H9 (cell line): ENCODE data around the gene SLC17A3. TPM values are rescaled to one million over a fixed set of nuclear protein-coding genes. Genes with fewer than 3 reads are reported as not detected.

Experiments
- DNase-seq: peaks from one replicate; pipeline ENCODE4 v3.0.0-alpha.2; 2017
- H2AFZ ChIP-seq: one replicate; pipeline ENCODE4 v1.6.1; 2013; ENCODE audit warnings: mild to moderate bottlenecking, low read length, control low read depth, moderate library complexity
- H2AK5ac ChIP-seq: 2 replicates; pipeline ENCODE4 v1.6.1; 2013; ENCODE audit warnings: low read length, control low read depth, mixed read lengths; ENCODE audit not compliant: insufficient read length
- H2BK120ac ChIP-seq: one replicate; pipeline ENCODE4 v1.6.1; 2013; ENCODE audit warnings: low read depth, mild to moderate bottlenecking, low read length, control low read depth, inconsistent platforms; ENCODE audit not compliant: poor library complexity, severe bottlenecking
- H2BK12ac ChIP-seq: 2 replicates; pipeline ENCODE4 v1.6.1; 2013; ENCODE audit warnings: low read length, control low read depth, mixed read lengths, low read depth; ENCODE audit not compliant: insufficient read length
- H2BK15ac ChIP-seq: 2 replicates; pipeline ENCODE4 v1.6.1; 2013; ENCODE audit warnings: low read depth, low read length, control low read depth
- H2BK20ac ChIP-seq: one replicate; pipeline ENCODE4 v1.6.1; 2013; ENCODE audit warnings: low read depth, mild to moderate bottlenecking, low read length, control low read depth, inconsistent platforms; ENCODE audit not compliant: poor library complexity, severe bottlenecking
- H2BK5ac ChIP-seq: 2 replicates; pipeline ENCODE4 v1.6.1; 2013; ENCODE audit warnings: low read length, control low read depth, mixed read lengths; ENCODE audit not compliant: insufficient read length
- H3K14ac ChIP-seq: 2 replicates; pipeline ENCODE4 v1.6.1; 2013; ENCODE audit warnings: low read length, control low read depth; ENCODE audit not compliant: insufficient read depth
- H3K18ac ChIP-seq: 2 replicates; pipeline ENCODE4 v1.6.1; 2013; ENCODE audit warnings: low read depth, mild to moderate bottlenecking, mixed read lengths, low read length, control low read depth; ENCODE audit not compliant: insufficient read length
- H3K23ac ChIP-seq: 2 replicates; pipeline ENCODE4 v1.6.1; 2013; ENCODE audit warnings: low read length, control low read depth, mixed read lengths, low read depth; ENCODE audit not compliant: insufficient read length
- H3K23me2 ChIP-seq: 2 replicates; pipeline ENCODE4 v1.6.1; 2013; ENCODE audit warnings: low read depth, mild to moderate bottlenecking, mixed read lengths, low read length, control low read depth; ENCODE audit not compliant: insufficient read length, poor library complexity, severe bottlenecking
- H3K27ac ChIP-seq: 2 replicates; pipeline ENCODE4 v1.5.1; 2013; ENCODE audit warnings: low read length, control low read depth, mixed read lengths, low read depth; ENCODE audit not compliant: insufficient read length
- H3K27me3 ChIP-seq: 2 replicates; pipeline ENCODE4 v1.6.1; 2013; ENCODE audit warnings: low read length, control low read depth, inconsistent platforms; ENCODE audit not compliant: insufficient read depth
- H3K4ac ChIP-seq: 2 replicates; pipeline ENCODE4 v1.6.1; 2013; ENCODE audit warnings: low read depth, mild to moderate bottlenecking, control low read depth, inconsistent platforms, low read length, moderate library complexity
- H3K4me1 ChIP-seq: 2 replicates; pipeline ENCODE4 v1.6.1; 2013; ENCODE audit warnings: low read length, control low read depth, inconsistent platforms; ENCODE audit not compliant: insufficient read depth
- H3K4me2 ChIP-seq: 2 replicates; pipeline ENCODE4 v1.6.1; 2013; ENCODE audit warnings: low read length, control low read depth, mixed read lengths; ENCODE audit not compliant: insufficient read length, insufficient read depth
- H3K56ac ChIP-seq: 2 replicates; pipeline ENCODE4 v1.6.1; 2013; ENCODE audit warnings: low read depth, mild to moderate bottlenecking, mixed read lengths, low read length, control low read depth; ENCODE audit not compliant: insufficient read length
- H3K79me1 ChIP-seq: 2 replicates; pipeline ENCODE4 v1.6.1; 2013; ENCODE audit warnings: low read depth, mild to moderate bottlenecking, moderate library complexity, low read length, control low read depth, inconsistent platforms; ENCODE audit not compliant: insufficient read depth, poor library complexity, severe bottlenecking
- H3K79me2 ChIP-seq: 2 replicates; pipeline ENCODE4 v1.6.1; 2013; ENCODE audit warnings: low read length, control low read depth, inconsistent platforms; ENCODE audit not compliant: insufficient read depth
- H3K9ac ChIP-seq: 2 replicates; pipeline ENCODE4 v1.6.1; 2013; ENCODE audit warnings: low read length, control low read depth, mixed read lengths; ENCODE audit not compliant: insufficient read length; ENCODE audit errors: extremely low read depth
- H3K9me3 ChIP-seq: one replicate; pipeline ENCODE4 v1.6.1; 2013; ENCODE audit warnings: low read depth, low read length, inconsistent platforms; ENCODE audit not compliant: control insufficient read depth
- H3T11ph ChIP-seq: one replicate; pipeline ENCODE4 v1.6.1; 2013; ENCODE audit warnings: mild to moderate bottlenecking, low read length, control low read depth, inconsistent platforms
- H4K20me1 ChIP-seq: one replicate; pipeline ENCODE4 v1.6.1; 2013; ENCODE audit not compliant: control insufficient read depth, insufficient read length, insufficient read depth
- H4K5ac ChIP-seq: 2 replicates; pipeline ENCODE4 v1.6.1; 2013; ENCODE audit warnings: low read depth, mild to moderate bottlenecking, mixed read lengths, low read length, control low read depth; ENCODE audit not compliant: insufficient read length
- H4K8ac ChIP-seq: replicated peaks from 2 replicates; pipeline ENCODE4 v1.6.1; 2013; ENCODE audit warnings: low read length, control low read depth, mixed read lengths, low read depth; ENCODE audit not compliant: insufficient read length
- H4K91ac ChIP-seq: 2 replicates; pipeline ENCODE4 v1.6.1; 2013; ENCODE audit warnings: low read depth, mild to moderate bottlenecking, moderate library complexity, mixed read lengths, low read length, control low read depth; ENCODE audit not compliant: insufficient read length
- H3K27ac Mint-ChIP-seq, 3 experiments: 2 replicates in 2 of 3; 3 replicates in 1 of 3; pipeline ENCODE4 v1.8.0; 2020 to 2021; ENCODE audit warnings: mixed read lengths in 3 of 3, mild to moderate bottlenecking in 1 of 3, moderate library complexity in 1 of 3
- H3K27me3 Mint-ChIP-seq: 2 replicates; pipeline ENCODE4 v1.8.0; 2021; ENCODE audit warnings: low read depth, mild to moderate bottlenecking, moderate library complexity, mixed read lengths
- H3K36me3 Mint-ChIP-seq, 3 experiments: 2 replicates in 2 of 3; 3 replicates in 1 of 3; pipeline ENCODE4 v1.8.0; 2020 to 2021; ENCODE audit warnings: low read depth in 3 of 3, mixed read lengths in 3 of 3; ENCODE audit not compliant: insufficient read depth in 1 of 3
- H3K4me1 Mint-ChIP-seq, 2 experiments: 2 replicates each; pipeline ENCODE4 v1.8.0; 2020; ENCODE audit warnings: mixed read lengths in 2 of 2
- H3K4me3 Mint-ChIP-seq, 2 experiments: 2 replicates in 1 of 2; 3 replicates in 1 of 2; pipeline ENCODE4 v1.8.0; 2020 to 2021; ENCODE audit warnings: mild to moderate bottlenecking in 2 of 2, mixed read lengths in 2 of 2, moderate library complexity in 1 of 2
- H3K9me3 Mint-ChIP-seq, 2 experiments: 2 replicates in 1 of 2; 3 replicates in 1 of 2; pipeline ENCODE4 v1.8.0; 2020; ENCODE audit warnings: mild to moderate bottlenecking in 2 of 2, mixed read lengths in 2 of 2, moderate library complexity in 1 of 2
- CTCF ChIP-seq: fragments of 200-600 bp; sonication (generic); conservative IDR thresholded peaks from 3 replicates; pipeline ENCODE4 v1.8.0; 2021; ENCODE audit warnings: antibody characterized with exemption, mild to moderate bottlenecking
- WGBS: extraction: QIAGEN DNeasy Blood & Tissue Kit; methylation state at CpG from one replicate; pipeline ENCODE4 v1.1.7; 2013; ENCODE audit warnings: missing lambda C conversion rate, low lambda C conversion rate, mixed read lengths; ENCODE audit not compliant: insufficient read length; ENCODE audit errors: extremely low coverage; 5-methylcytosine and 5-hydroxymethylcytosine counted together
- total RNA-seq: library from RNA; stranded (reverse); gene quantifications from 2 replicates; pipeline ENCODE4 v1.2.1, GENCODE V29; 2021

Gene SLC17A3
- total RNA-seq, 1 experiment from 2014 or later = not detected

GRCh38 chr6:25815194-25815593 lies 58.8 kb downstream of the SLC17A3 start:
- no peak overlapping the region for H4K8ac ChIP-seq
- H3K23ac ChIP-seq = no peak overlapping the region
- no peak overlapping the region for H3K27ac Mint-ChIP-seq
- no peak overlapping the region for H2AK5ac ChIP-seq
- no peak overlapping the region for H2AFZ ChIP-seq
- H3K9me3 ChIP-seq = no peaks in the 10 kb centered on the region
- no peaks in the 10 kb centered on the region for H3K27me3 ChIP-seq
- H4K20me1 ChIP-seq = no peaks in the 10 kb centered on the region
- H3K4me1 Mint-ChIP-seq = peaks cover 15 to 18% of the 10 kb centered on the region in 2 experiments
- H3K27me3 Mint-ChIP-seq = peaks cover 1% of the 10 kb centered on the region; the same call in 1 of the 2 replicates
- no peak overlapping the region for H3K56ac ChIP-seq
- no peaks in the 10 kb centered on the region; a peak in 1 of 7 replicates for H3K36me3 Mint-ChIP-seq
- H3K18ac ChIP-seq = no peak overlapping the region
- H3T11ph ChIP-seq = no peak overlapping the region
- H2BK20ac ChIP-seq = no peak overlapping the region
- no peak overlapping the region for H3K4me2 ChIP-seq
- no peak overlapping the region for H3K9ac ChIP-seq
- H2BK5ac ChIP-seq = no peak overlapping the region
- no peak for TF ChIP-seq CTCF
- no peak overlapping the region for H3K4me3 Mint-ChIP-seq
- no peak overlapping the region for H2BK15ac ChIP-seq
- H3K27ac ChIP-seq = no peak overlapping the region
- no peak for DNase-seq
- no CpG with 5 or more reads among the region's 3 CpGs for whole genome bisulfite sequencing
- no peak overlapping the region for H4K91ac ChIP-seq
- H3K4ac ChIP-seq = no peak overlapping the region
- H3K79me1 ChIP-seq = no peaks in the 10 kb centered on the region
- no peaks in the 10 kb centered on the region for H3K9me3 Mint-ChIP-seq
- no peak overlapping the region for H3K14ac ChIP-seq
- H3K4me1 ChIP-seq = 0 out of 2 replicates have a peak, but pooled peaks cover 2% of the 10 kb centered on the region
- no peak overlapping the region for H2BK120ac ChIP-seq
- no peaks in the 10 kb centered on the region for H3K23me2 ChIP-seq
- no peaks in the 10 kb centered on the region for H3K79me2 ChIP-seq
- no peak overlapping the region for H2BK12ac ChIP-seq
- no peak overlapping the region for H4K5ac ChIP-seq
